PFSK-1 (cell line): ENCODE results near the gene COL13A1.

Experiments used
- FOXP2 ChIP-seq: optimal IDR thresholded peaks from 2 replicates; pipeline ENCODE3; 2011; ENCODE audit warnings: borderline replicate concordance, control low read depth, inconsistent platforms; ENCODE audit not compliant: insufficient read depth; ENCODE audit errors: extremely low read length, extremely low read depth
- POLR2AphosphoS5 ChIP-seq: IDR thresholded peaks from 2 replicates; pipeline ENCODE4 v1.6.1; 2012; ENCODE audit warnings: low read depth, mild to moderate bottlenecking, control low read depth, low read length, moderate library complexity
- REST ChIP-seq, 2 experiments: IDR thresholded peaks; 2 replicates each; pipeline versions ENCODE4 v1.6.1 to v1.8.0; 2011 to 2012; ENCODE audit warnings: low read depth in 2 of 2, low read length in 2 of 2, control low read depth in 1 of 2, inconsistent platforms in 1 of 2, mild to moderate bottlenecking in 1 of 2, moderate library complexity in 1 of 2; ENCODE audit not compliant: insufficient read depth in 1 of 2
- SIN3A ChIP-seq: IDR thresholded peaks from 2 replicates; pipeline ENCODE4 v1.6.1; 2012; ENCODE audit warnings: mild to moderate bottlenecking, low read length, moderate library complexity, borderline replicate concordance; ENCODE audit not compliant: insufficient read depth
- TAF1 ChIP-seq: IDR thresholded peaks from 2 replicates; pipeline ENCODE4 v1.6.1; 2012; ENCODE audit warnings: low read length, control low read depth, borderline replicate concordance; ENCODE audit not compliant: insufficient read depth

GRCh38 chr10:69912589-69912988 lies 110.9 kb downstream of the COL13A1 start:
- TF ChIP-seq FOXP2 (no peak), POLR2AphosphoS5 (no peak), TAF1 (no peak), REST (IDR thresholded peaks at IDR 0.05; ENCODE audit: insufficient read depth in 1 of 2, low read depth in 2 of 2, low read length in 2 of 2) (no peak), SIN3A (no peak)
